ENCODE measurements around the gene SFTPB. TPM values are rescaled to one million over a fixed set of nuclear protein-coding genes. Genes with fewer than 3 reads are reported as not detected.
"Not testable (repeated sequence)": the region's sequence is repeated elsewhere in the genome, so short reads cannot be mapped to it uniquely, and the experiment has no call there.

SFTPB gene
- total RNA-seq: 1 to 10 TPM in 1 of 4 donors, under 1 TPM in 1, not detected in 2; 0.60 to 3.1 TPM
- not detected for polyA plus RNA-seq
- long read RNA-seq, donor 1, partial matches to known transcripts: 1 of 1 reads
- long read RNA-seq, donor 1, other reads (novel, unspliced or antisense): 0 of 1 reads
- long read RNA-seq, donor 2: 0 reads
- long read RNA-seq, donor 3: 0 reads
- long read RNA-seq, donor 4: 0 reads

DNA sequence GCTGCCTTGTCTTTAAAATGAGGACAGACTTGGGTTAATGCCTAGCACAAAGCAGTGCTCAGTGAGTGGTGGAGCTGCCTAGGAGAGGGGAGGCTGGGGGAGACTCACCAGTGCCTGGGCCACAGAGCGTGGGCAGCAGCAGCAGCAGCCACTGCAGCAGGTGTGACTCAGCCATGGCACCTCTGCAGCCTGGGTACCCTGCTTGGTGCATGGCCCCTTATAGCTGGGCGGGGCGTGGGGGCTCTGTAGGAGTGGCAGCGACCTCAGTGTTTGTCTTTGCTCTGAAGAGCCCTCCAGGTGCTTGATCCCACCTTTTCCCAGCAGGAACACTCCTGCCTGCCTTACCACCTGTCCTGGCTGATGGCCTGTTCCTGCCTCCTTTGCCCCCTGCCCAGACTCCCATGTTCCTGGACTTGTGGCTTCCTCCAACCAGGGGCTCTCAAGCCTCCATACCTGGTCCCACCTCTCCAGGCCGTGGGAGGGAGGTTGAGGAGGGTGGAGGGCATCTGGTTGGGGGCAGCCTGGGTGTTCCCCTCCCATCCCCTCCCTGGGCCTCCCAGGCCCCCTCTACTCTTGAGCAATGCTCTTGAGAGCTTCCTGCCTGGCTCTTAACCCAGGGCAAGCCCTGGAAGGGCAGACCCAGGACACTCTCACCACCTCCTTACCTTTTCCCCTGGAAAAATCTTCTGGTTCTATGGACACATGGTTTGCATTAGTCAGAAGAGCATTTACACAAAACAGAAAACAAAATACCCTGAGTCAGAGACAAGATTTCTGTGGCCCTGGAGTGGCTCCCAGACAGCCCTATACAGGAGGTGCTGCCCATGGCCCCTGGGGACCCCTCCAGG, at the start of gene SFTPB:
Gene SFTPB, minus strand, starts transcription at position 191 of the 848 bp plus-strand sequence. Its CDS starts 16 bp downstream, at position 175.
- ATAC-seq (no peak), DNase-seq (no peak)
- H3K27me3 ChIP-seq (ENCODE audit: control insufficient read depth, insufficient read depth): no peaks in the 10 kb centered on the region
- H3K4me3 ChIP-seq (ENCODE audit: low read length): no peak within 1 kb of the TSS
- no peaks in the 10 kb centered on the region for H3K4me1 ChIP-seq (ENCODE audit: control insufficient read depth, insufficient read depth, low read length)
- intact Hi-C loops (cut with DNase I): no loop called here
- WGBS: 90% methylated on average over 5 of the region's 5 CpGs
- no peak within 1 kb of the TSS for H3K27ac ChIP-seq (ENCODE audit: low read length)
- H3K9me3 ChIP-seq (ENCODE audit: control insufficient read depth, low read length): no peaks in the 10 kb centered on the region

DNA sequence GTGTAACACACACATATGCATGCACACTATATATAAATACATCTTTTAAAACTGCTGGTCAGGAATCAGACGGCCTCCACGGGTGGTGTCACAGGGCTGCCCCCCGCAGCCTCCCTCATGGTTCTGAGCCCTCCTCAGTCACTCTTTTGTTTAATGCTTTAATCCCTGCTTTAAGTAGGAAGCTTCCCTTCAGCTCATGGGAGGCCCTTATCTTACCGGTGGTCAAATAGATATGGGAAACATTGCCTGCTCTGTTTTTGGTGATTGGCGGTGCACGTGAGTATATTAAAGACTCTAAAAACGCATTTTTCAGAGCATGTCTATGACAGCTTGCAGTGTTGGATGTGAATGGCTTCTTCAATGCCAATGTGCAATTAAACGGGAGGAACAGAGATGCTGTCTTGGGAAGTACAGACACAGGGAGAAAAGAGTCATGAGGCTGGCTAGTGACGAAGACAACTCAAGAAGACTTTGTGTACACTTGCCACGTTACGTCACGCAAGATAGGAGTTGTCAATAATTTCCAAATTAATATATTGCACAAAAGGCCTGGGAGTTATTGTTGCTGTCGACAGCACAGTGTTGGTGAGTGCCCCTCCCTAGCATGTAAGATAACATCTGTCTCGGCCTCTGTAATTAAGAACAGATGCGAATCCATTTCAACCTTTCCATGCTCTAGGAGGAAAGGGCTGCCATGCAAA, 49.5 kb upstream of the SFTPB start:
- WGBS: 70% methylated on average over 15 of the region's 15 CpGs
- ATAC-seq (no peak), DNase-seq (no peak)

DNA sequence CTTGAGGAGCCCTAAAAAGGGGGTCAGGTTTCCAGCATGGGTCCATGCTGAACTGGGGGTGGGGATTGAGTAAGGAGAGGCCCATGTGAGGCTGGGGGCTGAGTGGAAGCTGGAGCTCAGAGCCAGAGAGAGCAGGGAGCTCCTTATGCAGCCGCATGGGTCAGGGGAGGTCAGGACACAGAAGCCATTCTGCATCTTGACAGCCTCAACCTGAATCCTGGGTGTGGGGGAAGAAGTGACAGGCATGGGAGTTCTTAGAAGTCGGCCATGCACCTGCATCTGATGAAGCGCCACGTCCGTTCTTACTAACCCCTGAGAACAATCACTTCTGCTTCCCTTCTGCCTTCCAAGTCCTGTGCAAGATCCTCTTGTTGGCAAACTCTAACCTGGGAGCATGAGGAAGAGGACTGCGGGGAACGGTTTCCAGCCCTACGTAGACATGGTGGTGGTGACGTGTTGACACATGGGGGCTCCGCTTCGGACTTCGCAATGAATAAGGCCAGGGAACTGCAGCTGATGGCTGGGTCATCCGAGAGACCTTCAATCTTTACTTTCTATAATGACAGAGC, 48.4 kb upstream of the SFTPB start:
- no peak for ATAC-seq
- peaks cover 12% of the 10 kb centered on the region for H3K4me1 ChIP-seq (ENCODE audit: control insufficient read depth, insufficient read depth, low read length)
- no peaks in the 10 kb centered on the region for H3K27me3 ChIP-seq (ENCODE audit: control insufficient read depth, insufficient read depth)
- no peak overlapping the region for H3K4me3 ChIP-seq (ENCODE audit: low read length)
- no peaks in the 10 kb centered on the region for H3K9me3 ChIP-seq (ENCODE audit: control insufficient read depth, low read length)
- no peak for DNase-seq
- 75% methylated on average over 13 of the region's 13 CpGs for WGBS
- intact Hi-C loops (cut with DNase I): no loop called here
- H3K27ac ChIP-seq (ENCODE audit: low read length): no peak overlapping the region

More for the DNA sequence above, 49.5 kb upstream of the SFTPB start:
- H3K4me3 ChIP-seq (ENCODE audit: low read length): no peak overlapping the region
- H3K4me1 ChIP-seq (ENCODE audit: control insufficient read depth, insufficient read depth, low read length): peaks cover 8% of the 10 kb centered on the region
- no peaks in the 10 kb centered on the region for H3K9me3 ChIP-seq (ENCODE audit: control insufficient read depth, low read length)
- H3K27ac ChIP-seq (ENCODE audit: low read length): no peak overlapping the region
- no peaks in the 10 kb centered on the region for H3K27me3 ChIP-seq (ENCODE audit: control insufficient read depth, insufficient read depth)
- intact Hi-C loops (cut with DNase I): no loop called here

DNA sequence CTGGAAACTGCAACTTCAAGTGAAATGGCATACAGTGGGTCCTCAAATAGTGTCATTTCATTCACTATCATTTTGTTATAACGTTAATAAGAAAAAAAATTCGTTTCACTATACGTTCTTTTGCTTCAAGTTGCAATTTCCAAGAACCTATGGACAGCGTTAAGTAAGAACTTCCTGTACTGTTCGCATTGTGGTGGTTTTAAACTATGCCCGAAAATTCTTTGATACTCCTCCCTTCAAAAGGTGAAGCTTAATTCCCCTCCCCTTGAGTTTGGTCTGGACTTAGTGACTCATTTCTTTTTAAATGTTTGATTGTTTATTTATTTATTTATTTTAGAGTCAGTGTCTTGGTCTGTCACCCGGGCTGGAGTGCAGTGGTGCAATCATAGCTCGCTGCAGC, 46.8 kb upstream of the SFTPB start:
- H3K27ac ChIP-seq (ENCODE audit: low read length): no peak overlapping the region
- ATAC-seq: no peak
- peaks cover 24% of the 10 kb centered on the region for H3K4me1 ChIP-seq (ENCODE audit: control insufficient read depth, insufficient read depth, low read length)

DNA sequence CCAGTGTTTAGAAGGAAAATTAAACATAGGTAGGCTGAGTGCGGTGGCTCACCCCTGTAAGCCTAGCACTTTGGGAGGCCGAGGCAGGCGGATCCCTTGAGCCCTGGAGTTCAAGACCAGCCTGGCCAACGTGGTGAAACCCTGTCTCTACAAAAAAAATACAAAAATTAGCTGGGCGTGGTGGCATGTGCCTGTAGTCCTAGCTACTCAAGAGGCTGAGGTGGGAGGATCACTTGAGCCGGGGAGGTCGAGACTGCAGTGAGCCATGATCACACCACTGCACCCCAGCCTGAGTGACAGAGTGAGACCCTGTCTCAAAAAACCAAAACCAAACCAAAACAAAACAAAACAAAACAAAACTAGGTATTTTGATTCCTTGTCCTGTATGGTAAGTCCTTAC, 46.4 kb upstream of the SFTPB start:
- 94% methylated on average over 7 of the region's 7 CpGs for WGBS
- ATAC-seq; H3K27ac ChIP-seq (ENCODE audit: low read length); H3K4me3 ChIP-seq (ENCODE audit: low read length); H3K27me3 ChIP-seq (ENCODE audit: control insufficient read depth, insufficient read depth); intact Hi-C loops (cut with DNase I); DNase-seq; H3K9me3 ChIP-seq (ENCODE audit: control insufficient read depth, low read length): not testable (repeated sequence)
- H3K4me1 ChIP-seq (ENCODE audit: control insufficient read depth, insufficient read depth, low read length): peaks cover 27% of the 10 kb centered on the region

More for the DNA sequence above, 46.8 kb upstream of the SFTPB start:
- no peak for DNase-seq
- Histone ChIP-seq H3K9me3 (ENCODE audit: control insufficient read depth, low read length) (no peaks in the 10 kb centered on the region), H3K27me3 (ENCODE audit: control insufficient read depth, insufficient read depth) (no peaks in the 10 kb centered on the region), H3K4me3 (ENCODE audit: low read length) (no peak overlapping the region)
- WGBS: 86% methylated on average over 8 of the region's 8 CpGs
- intact Hi-C loops (cut with DNase I): no loop called here

DNA sequence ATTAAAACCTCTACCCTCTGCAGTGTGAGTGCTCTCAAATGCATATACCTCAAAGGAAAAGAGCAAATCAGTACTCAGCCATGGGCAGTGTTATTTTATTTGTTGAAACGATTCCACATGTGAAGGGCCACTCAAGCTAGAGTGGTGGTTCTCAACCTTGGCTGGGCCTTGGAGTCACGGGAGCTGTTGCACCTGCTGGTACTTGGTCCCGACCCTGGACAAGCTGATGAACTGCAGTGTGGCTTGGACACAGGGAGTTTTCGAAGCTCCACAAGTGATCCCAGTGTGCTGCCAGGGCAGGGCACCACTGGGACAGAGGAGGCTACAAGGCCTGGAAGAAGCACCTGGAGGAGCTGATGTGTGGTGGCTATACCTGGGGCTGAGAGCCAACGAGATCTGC, 45.8 kb upstream of the SFTPB start:
- 85% methylated on average over 5 of the region's 5 CpGs for WGBS
- H3K4me1 ChIP-seq (ENCODE audit: control insufficient read depth, insufficient read depth, low read length): peaks cover 28% of the 10 kb centered on the region
- no peaks in the 10 kb centered on the region for H3K27me3 ChIP-seq (ENCODE audit: control insufficient read depth, insufficient read depth)
- H3K4me3 ChIP-seq (ENCODE audit: low read length): no peak overlapping the region
- DNase-seq (no peak), ATAC-seq (no peak)
- intact Hi-C loops (cut with DNase I): no loop called here
- peak overlapping the region; percentile 23 for H3K27ac ChIP-seq (ENCODE audit: low read length)
- no peaks in the 10 kb centered on the region for H3K9me3 ChIP-seq (ENCODE audit: control insufficient read depth, low read length)

DNA sequence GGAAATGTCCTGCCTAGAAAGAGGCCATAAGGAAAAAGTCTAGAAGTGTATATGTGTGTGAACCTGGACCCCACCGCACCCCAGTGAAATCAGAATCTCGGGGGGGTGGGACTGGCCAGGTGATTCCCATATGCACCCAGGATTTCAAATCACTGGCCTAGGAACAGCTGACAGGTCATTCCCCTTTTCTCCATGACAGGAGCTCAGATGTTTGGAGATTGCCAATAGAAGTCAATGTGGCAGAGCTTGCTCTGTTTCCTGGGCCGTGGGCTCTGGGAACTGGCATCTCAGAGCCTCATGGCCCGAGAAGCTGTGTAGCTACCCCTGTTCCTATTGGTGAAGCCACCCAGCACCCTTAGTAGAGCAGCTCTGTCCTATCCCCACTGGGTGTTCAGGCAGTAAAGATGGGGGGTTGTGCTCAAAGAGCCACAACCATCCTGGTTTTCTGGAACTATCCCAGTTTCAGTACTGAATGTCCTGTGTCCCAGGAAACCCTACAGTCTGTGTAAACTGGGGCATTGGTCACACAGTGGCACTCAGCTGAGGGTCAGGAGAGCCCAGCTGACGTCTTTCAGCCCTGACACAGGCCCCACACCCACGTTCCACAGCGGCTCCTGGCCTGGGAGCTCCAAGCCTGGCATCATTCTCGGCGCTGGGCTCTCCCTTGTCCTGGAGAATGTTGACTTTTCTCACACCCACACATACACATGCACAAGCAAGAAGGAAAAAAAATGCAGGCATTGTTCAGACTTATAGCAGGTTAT, 45.0 kb upstream of the SFTPB start:
- intact Hi-C loops (cut with DNase I): no loop called here
- WGBS: 58% methylated on average over 9 of the region's 9 CpGs
- peaks cover 28% of the 10 kb centered on the region for H3K4me1 ChIP-seq (ENCODE audit: control insufficient read depth, insufficient read depth, low read length)

DNA sequence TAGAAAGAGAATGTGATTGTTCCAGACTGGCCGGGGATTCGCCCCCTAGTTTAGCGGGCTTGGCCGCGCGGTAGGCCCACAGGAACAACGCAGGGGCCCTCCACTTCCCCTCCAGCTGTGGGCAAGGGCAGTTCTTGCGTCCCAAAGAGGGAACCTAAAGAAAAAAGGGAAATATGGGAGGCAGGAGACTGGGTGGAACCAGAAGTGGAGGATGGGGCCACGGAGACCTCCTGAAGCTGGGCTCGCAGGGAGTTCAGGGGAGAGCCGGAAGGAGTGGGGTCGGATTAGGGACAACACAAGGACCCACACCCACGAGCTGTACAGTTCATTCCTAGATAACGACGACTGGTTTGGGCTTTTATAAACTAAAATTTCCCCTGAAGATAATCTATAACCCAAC, 44.3 kb upstream of the SFTPB start:
- intact Hi-C loops (cut with DNase I): no loop called here

More for the DNA sequence above, 45.0 kb upstream of the SFTPB start:
- H3K27ac ChIP-seq (ENCODE audit: low read length): peak overlapping the region; percentile 17
- no peak overlapping the region for H3K4me3 ChIP-seq (ENCODE audit: low read length)
- DNase-seq: peak in 2 of 3 donors; percentile 83 to 84
- no peaks in the 10 kb centered on the region for H3K9me3 ChIP-seq (ENCODE audit: control insufficient read depth, low read length)
- no peaks in the 10 kb centered on the region for H3K27me3 ChIP-seq (ENCODE audit: control insufficient read depth, insufficient read depth)
- peak; percentile 70 to 75 for ATAC-seq

DNA sequence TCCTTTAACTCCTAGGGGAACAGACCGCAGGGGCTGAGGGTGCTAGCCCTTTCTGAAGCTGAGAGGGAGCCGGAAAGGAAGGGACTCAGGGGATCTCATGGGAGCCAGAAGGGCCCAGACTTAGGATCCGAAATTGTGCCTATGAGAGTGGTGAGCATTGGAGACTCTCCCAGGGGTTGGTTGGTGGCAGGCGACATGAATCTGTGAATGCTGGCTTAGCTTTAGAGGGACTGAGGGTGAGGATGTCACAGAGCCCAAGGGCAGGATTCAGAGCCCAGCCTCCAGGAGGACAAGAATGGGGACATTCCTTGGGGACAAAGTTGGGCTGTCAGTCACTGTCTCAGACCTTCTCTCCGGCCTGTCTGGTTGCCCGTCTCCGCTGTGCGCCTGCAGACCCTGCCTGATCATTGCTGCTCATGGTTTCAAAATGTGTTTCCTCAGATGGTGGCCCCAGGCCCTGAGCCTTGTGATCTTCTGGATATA, 43.6 kb upstream of the SFTPB start:
- Histone ChIP-seq H3K4me1 (ENCODE audit: control insufficient read depth, insufficient read depth, low read length) (peaks cover 28% of the 10 kb centered on the region), H3K27ac (ENCODE audit: low read length) (peak overlapping the region; percentile 92), H3K27me3 (ENCODE audit: control insufficient read depth, insufficient read depth) (no peaks in the 10 kb centered on the region), H3K4me3 (ENCODE audit: low read length) (no peak overlapping the region), H3K9me3 (ENCODE audit: control insufficient read depth, low read length) (no peaks in the 10 kb centered on the region)
- ATAC-seq (no peak), DNase-seq (no peak)
- 80% methylated on average over 8 of the region's 8 CpGs for WGBS
- intact Hi-C loops (cut with DNase I): no loop called here

More for the DNA sequence above, 44.3 kb upstream of the SFTPB start:
- ATAC-seq (peak; percentile 1 to 12), DNase-seq (peak in 1 of 3 donors; percentile 68)
- no peaks in the 10 kb centered on the region for H3K9me3 ChIP-seq (ENCODE audit: control insufficient read depth, low read length)
- 62% methylated on average over 15 of the region's 15 CpGs for WGBS
- no peak overlapping the region for H3K4me3 ChIP-seq (ENCODE audit: low read length)
- peaks cover 28% of the 10 kb centered on the region for H3K4me1 ChIP-seq (ENCODE audit: control insufficient read depth, insufficient read depth, low read length)
- no peaks in the 10 kb centered on the region for H3K27me3 ChIP-seq (ENCODE audit: control insufficient read depth, insufficient read depth)
- H3K27ac ChIP-seq (ENCODE audit: low read length): peak overlapping the region; percentile 8

All from right cardiac atrium (tissue), 5 donors.